GM19035 (cell line): ENCODE data around the gene PRKN.

ENCODE experiments used
- ATAC-seq: cut with Tn5 transposase; IDR thresholded peaks from one replicate; pipeline ENCODE4 v1.9.1; 2021; ENCODE audit not compliant: unreplicated experiment

The PRKN gene

GRCh38 chr6:162336359-162336758 lies 391.2 kb downstream of the PRKN start:
- no peak for ATAC-seq

DNA sequence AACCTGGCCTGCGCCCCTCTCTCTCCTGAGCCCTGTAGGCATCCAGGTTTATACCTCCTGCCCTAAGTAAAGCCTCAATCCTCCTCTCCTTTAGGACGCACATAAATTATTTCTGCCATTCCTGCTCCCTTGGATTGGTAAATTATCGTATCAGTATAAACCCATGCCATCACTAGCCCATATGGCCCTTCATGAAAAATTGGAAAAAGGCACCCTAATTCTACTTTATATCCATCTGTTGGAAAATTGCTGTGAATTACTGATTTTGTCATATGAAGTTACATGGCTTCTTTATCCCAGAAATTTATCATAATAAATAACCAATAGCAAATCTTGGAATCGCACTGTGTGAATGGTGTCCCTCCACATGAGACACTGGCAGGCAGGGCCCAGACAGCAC lies 395.2 kb downstream of the PRKN start:
- ATAC-seq, result no peak

GRCh38 chr6:162331911-162332310 lies 395.7 kb downstream of the PRKN start:
- ATAC-seq, result no peak

DNA sequence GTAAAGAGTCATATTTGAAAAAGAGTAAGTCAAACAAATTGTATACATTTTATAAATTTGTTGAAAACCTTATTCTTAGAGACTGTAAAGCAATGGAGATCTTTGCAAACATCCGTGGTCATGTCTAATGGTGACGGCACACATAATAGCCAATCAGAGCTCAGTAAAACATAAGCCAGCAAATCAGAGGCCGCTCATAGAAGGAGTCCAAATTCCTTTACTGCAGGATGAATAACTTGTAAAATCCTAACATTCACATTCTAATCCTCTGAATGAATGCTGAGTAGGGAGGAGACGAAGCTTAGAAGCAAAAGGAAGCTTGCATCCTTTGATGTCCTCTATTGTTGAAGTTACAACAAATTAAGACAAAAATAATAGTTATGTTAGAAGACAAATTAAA lies 401.7 kb downstream of the PRKN start:
- no peak for ATAC-seq

DNA sequence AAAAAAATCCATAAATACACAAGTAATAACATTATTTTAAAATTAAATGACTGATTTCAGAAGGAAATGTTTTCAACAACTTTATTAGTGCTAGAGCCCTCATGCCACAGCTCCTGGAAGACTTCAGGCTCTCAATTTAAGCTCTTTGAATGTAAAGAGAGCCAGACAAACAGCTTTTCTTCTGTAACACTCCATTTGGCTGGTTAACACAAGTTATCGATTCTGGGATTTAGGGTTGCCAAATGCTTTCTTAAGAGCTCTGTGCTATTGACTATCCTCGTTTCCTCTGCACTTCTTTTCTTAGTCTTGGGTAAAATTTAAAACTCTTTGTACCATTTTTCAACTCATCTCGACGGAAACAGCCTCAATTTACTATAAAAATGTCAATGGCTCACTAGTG lies 402.5 kb downstream of the PRKN start:
- ATAC-seq, result no peak

DNA sequence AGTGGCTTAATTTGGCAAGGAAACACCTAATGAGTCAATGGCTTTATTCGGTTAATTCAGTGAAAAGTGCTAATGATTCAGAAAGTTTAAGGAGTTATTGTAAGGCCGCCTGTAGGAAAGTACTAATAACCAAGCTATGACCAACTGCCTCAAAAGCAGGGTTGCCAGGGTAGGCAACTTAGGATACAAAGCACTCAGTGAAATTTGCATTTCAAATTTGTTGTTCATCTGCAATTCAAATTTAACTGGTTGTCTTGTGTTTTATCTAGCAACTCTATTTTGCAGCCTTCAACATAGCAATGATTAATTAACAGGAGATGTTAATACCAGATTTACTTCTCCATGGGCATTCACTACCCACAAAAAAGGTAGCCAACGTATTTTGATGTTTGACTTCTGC lies 412.3 kb downstream of the PRKN start:
- ATAC-seq, result no peak

- ATAC-seq, result no peak
These were observed 413.5 kb downstream of the PRKN start for GRCh38 chr6:162313922-162314660.

GRCh38 chr6:162307865-162308264 lies 419.7 kb downstream of the PRKN start:
- ATAC-seq, result no peak

DNA sequence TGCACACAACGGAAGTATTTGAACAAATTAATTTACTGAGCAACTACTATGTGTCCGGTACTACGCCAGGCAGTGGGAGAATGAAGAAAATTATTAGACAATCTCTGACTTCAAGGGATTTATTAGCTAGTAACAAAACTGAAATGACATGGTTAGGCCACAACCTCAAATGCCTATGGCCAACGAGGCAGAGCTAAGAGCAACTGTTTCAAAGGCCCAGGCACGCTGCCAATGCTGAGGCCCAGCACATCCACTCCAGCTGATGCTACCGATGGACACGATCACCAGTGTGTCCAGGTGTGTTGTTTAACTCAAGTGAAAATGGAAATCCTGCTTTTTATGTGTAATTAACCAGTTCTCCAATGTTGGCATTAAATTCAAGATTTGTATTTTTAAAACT lies 420.9 kb downstream of the PRKN start:
- ATAC-seq, result no peak

GRCh38 chr6:162301128-162301527 lies 426.4 kb downstream of the PRKN start:
- ATAC-seq, result no peak

- no peak for ATAC-seq
These were observed 433.5 kb downstream of the PRKN start for GRCh38 chr6:162294029-162294428.

GRCh38 chr6:162292915-162293314 lies 434.7 kb downstream of the PRKN start:
- ATAC-seq, result no peak

GRCh38 chr6:162290846-162291465 lies 436.6 kb downstream of the PRKN start:
- no peak for ATAC-seq

GRCh38 chr6:162289972-162290371 lies 437.6 kb downstream of the PRKN start:
- ATAC-seq, result no peak

DNA sequence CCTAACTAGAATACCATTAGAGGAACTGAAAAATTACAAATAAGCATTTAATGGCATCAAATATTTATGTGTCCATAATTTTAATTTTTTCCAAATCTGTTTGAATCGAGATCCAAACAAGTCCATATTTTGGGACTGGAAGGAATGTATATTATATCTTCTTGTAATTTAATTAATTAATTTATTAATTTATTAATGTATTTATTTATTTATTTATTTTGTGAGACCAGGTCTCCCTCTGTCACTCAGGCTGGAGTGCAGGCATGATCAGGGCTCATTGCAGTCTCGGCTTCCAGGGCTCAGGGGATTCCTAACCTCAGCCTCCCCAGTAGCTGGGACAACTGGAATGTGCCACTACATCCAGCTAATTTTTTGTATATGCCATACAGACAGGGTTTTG lies 453.6 kb downstream of the PRKN start:
- no peak for ATAC-seq

DNA sequence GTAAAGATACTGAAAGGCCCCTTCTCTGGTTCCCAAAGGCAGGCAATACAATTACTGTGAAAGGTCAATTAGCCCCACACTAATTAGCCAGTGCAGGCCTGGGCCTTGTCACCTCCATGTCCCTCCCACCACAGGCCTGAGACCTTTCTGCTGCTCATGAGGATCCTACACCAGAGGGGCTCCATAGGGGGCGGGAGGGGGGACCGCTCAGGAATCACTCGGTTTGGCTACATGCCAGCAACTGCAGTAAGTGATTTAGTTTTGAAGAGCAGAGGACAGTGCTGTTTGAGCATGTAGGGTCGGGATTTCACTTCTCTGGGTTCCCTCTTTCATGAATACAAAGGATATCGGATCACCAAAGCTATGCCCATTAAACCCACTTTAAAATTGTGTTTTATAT lies 455.6 kb downstream of the PRKN start:
- no peak for ATAC-seq

DNA sequence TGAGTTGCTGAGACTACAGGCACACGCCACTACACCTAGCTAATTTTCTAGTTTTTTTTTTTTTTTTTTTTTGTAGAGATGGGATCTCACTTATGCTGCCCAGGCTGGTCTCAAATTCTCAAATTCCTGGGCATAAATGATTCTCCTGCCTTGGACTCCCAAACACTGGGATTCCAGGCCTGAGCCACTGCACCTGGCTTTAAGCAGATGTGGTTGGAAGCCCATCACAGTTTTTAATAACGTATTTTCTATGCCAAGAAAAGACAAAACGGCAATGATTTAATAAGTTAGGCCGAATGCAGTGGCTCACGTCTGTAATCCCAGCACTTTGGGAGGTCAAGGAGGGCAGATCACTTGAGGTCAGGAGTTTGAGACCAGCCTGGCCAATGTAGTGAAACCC lies 456.6 kb downstream of the PRKN start:
- ATAC-seq, result no peak

DNA sequence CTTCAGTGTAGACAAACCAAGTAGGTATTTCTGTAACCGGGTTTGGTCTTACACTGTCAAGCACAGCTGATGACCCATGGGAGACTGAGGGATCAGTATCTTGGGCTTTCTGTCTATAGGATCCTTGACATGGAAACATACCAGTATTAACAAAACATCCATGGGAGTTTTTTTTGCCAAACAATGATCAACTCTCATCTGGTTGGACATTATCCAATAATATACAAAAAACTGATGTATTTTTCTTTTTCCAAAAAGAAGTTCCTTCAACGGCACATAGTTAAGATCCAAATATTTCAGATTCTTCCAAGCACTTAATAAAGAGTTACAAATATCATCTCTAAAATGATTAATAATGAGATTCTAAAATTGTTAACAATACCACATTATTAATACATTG lies 459.9 kb downstream of the PRKN start:
- ATAC-seq, result no peak

DNA sequence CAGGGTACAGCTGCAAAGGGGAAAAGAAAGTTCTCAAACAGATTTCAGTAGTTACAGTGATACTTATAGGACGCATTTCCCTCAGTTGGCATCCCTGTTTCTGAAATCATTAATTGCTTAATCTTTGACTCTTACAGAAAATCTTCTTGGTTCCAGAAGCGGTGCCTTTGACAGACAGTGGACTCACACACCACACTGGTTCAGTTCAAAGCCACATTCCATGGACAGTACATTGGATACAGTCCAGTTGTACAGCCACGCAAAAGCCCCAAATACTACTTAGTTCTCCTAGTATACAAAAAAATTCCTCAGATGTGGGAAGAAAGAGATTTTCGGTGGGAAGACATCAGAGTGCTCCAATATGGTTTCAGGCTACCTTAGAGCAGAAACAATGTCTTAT lies 460.4 kb downstream of the PRKN start:
- no peak for ATAC-seq

DNA sequence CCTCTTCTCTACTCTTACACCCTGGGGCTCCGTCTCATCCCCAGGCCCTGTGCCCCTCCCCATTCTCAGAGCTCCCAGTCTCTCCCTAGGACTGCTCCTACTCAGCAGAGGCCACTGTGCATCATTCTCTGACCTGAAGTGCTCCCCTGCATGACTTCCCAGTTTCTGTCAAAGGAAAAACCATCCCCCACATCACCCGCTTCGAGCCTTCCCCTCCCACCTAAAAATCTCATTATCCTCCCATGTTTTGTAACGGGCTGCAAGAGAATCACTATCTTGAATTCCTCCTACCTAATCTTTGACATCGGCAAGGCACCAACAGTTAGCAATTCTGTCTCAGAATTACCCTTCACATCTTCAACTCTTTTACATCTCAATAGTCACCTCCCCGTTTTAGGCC lies 463.0 kb downstream of the PRKN start:
- ATAC-seq, result no peak

DNA sequence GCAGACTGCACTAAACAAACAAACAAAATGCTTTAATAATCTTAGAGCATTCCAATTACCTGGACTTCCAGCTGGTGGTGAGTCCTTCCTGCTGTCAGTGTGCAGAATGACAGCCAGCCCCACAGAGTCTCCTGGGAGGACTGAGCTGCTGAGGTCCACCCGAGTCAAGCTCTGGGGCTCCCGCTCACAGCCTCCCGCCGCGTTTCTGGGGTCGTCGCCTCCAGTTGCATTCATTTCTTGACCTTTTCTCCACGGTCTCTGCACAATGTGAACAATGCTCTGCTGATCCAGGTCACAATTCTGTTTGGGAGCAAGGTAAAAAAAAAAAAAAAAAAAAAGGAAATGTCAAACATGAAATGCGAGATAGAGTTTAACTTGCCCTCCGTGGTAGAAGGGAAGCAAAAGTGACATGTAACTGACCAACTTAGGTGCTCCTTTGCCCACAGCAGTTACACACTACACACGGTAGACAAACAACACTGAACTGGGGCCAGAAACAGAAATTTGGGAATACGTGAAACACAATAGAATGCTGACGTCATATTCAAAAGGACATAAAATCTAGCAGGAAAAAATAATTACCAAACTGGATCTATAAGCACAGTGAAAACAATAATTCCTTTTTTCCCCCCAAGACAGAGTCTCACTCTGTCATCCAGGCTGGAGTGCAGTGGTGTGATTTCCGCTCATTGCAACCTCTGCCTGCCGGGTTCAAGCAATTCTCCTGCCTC lies 464.9 kb downstream of the PRKN start:
- no peak for ATAC-seq

- ATAC-seq, result no peak
These were observed 466.0 kb downstream of the PRKN start for GRCh38 chr6:162261598-162261997.
